ENCODE results near the gene PSME1.

Gene PSME1

GRCh38 chr14:24147761-24148428 is 11.9 kb downstream of the PSME1 start:
- no peak for DNase-seq (ENCODE audit: low read depth)

- DNase-seq (ENCODE audit: low read depth), result no peak
Measured at GRCh38 chr14:24149302-24149969, 13.4 kb downstream of the PSME1 start.

- no peak for DNase-seq (ENCODE audit: low read depth)
Measured at GRCh38 chr14:24150061-24150460, 14.1 kb downstream of the PSME1 start.

- no peak for DNase-seq (ENCODE audit: low read depth)
Measured at GRCh38 chr14:24150567-24150966, 14.6 kb downstream of the PSME1 start.

GRCh38 chr14:24150993-24151392 is 15.0 kb downstream of the PSME1 start:
- no peak for DNase-seq (ENCODE audit: low read depth)

GRCh38 chr14:24151404-24152080 is 15.5 kb downstream of the PSME1 start:
- DNase-seq (ENCODE audit: low read depth), result no peak

- DNase-seq (ENCODE audit: low read depth), result no peak
Measured at GRCh38 chr14:24155100-24155499, 19.1 kb downstream of the PSME1 start.

GRCh38 chr14:24156840-24157239 is 20.8 kb downstream of the PSME1 start:
- DNase-seq (ENCODE audit: low read depth), result no peak

- DNase-seq (ENCODE audit: low read depth), result no peak
Measured at GRCh38 chr14:24157331-24157730, 21.3 kb downstream of the PSME1 start.

GRCh38 chr14:24159777-24160498 is 23.9 kb downstream of the PSME1 start:
- no peak for DNase-seq (ENCODE audit: low read depth)

GRCh38 chr14:24160499-24160849 is 24.5 kb downstream of the PSME1 start:
- no peak for DNase-seq (ENCODE audit: low read depth)

GRCh38 chr14:24160850-24161804 is 25.1 kb downstream of the PSME1 start, which contains the start of gene IRF9:
Gene IRF9 (plus strand): TSS chr14:24161265. CDS start chr14:24162145, 880 bp downstream.
- peak; percentile 92 for DNase-seq (ENCODE audit: low read depth)

GRCh38 chr14:24162093-24162492 is 26.1 kb downstream of the PSME1 start:
- DNase-seq (ENCODE audit: low read depth), result no peak

GRCh38 chr14:24164518-24164991 is 28.6 kb downstream of the PSME1 start:
- no peak for DNase-seq (ENCODE audit: low read depth)

- no peak for DNase-seq (ENCODE audit: low read depth)
Measured at GRCh38 chr14:24165785-24166184, 29.8 kb downstream of the PSME1 start.

- no peak for DNase-seq (ENCODE audit: low read depth)
Measured at GRCh38 chr14:24167469-24168114, 31.6 kb downstream of the PSME1 start.

GRCh38 chr14:24171422-24172260 is 35.6 kb downstream of the PSME1 start, which contains the start of gene REC8:
Gene REC8 (plus strand): TSS chr14:24172080. CDS start chr14:24172553, 473 bp downstream.
- peak; percentile 72 for DNase-seq (ENCODE audit: low read depth)

- no peak for DNase-seq (ENCODE audit: low read depth)
Measured at GRCh38 chr14:24172261-24172860, 36.4 kb downstream of the PSME1 start.

GRCh38 chr14:24172871-24173281 is 36.9 kb downstream of the PSME1 start:
- DNase-seq (ENCODE audit: low read depth), result no peak
